GM12874 (cell line): ENCODE results near the gene TNKS1BP1.

Source experiments
- TF ChIP-seq, protein P1 (sequence below): IDR thresholded peaks from 2 replicates; pipeline ENCODE4 v1.5.1; 2011; ENCODE audit warnings: low read depth, mild to moderate bottlenecking, control low read depth, low read length, moderate library complexity; ENCODE audit not compliant: insufficient read depth

Gene TNKS1BP1

DNA sequence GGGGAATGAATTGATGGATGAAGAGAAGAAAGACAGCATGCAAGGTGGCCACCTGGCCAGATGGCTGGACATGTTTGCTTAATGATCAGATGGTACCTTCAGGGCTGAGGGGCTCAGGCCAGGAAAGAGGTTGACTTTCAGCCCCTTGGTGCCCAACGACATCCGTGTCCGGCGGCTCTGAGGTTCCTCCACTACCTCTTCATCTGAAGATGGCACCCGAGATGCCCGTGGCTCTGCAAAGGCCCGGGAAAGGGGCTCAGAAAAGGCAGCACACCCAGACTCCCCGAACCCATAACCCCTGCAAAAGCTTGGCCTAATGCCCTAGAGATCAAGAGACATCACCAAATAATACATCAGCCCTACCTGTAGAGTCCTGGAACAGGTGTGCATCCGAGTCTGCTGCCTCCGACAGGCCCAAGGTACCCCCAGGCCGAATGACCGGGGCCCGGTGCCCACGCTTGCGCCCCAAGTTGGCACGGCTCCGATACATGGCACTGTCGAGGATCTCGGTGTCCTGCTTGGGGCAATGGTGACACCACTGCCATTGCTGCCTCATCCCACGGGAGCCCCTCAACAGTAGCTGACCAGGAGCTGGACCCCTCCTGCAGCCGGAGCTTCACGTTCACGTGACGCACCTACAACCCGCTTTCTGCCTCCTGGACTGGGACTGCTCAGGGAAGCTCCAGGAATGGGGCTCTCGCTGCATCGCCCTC lies 22.9 kb downstream of the TNKS1BP1 start:
- TF ChIP-seq, protein P1, sequence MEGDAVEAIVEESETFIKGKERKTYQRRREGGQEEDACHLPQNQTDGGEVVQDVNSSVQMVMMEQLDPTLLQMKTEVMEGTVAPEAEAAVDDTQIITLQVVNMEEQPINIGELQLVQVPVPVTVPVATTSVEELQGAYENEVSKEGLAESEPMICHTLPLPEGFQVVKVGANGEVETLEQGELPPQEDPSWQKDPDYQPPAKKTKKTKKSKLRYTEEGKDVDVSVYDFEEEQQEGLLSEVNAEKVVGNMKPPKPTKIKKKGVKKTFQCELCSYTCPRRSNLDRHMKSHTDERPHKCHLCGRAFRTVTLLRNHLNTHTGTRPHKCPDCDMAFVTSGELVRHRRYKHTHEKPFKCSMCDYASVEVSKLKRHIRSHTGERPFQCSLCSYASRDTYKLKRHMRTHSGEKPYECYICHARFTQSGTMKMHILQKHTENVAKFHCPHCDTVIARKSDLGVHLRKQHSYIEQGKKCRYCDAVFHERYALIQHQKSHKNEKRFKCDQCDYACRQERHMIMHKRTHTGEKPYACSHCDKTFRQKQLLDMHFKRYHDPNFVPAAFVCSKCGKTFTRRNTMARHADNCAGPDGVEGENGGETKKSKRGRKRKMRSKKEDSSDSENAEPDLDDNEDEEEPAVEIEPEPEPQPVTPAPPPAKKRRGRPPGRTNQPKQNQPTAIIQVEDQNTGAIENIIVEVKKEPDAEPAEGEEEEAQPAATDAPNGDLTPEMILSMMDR, result no peak

DNA sequence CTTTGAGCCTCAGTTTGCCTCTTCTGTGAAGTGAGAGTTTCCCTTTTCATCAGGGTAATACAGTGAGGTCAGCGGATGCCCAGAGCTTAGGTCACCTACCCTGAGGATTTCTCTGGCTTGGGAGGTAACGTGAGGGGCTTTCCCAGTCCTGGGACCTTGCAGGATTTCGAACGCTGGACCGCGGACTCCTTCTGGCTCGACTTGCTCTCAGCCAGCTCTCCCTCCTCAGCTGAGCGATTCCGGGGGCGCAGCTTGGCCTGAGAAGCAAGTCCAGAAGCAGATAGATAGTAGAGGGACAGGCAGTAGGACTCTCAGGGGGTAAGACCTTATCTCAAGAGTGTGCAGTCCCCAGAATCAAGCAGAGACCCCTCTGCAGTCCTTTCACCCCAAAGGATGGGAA lies 24.0 kb downstream of the TNKS1BP1 start:
- TF ChIP-seq, protein P1, result no peak

DNA sequence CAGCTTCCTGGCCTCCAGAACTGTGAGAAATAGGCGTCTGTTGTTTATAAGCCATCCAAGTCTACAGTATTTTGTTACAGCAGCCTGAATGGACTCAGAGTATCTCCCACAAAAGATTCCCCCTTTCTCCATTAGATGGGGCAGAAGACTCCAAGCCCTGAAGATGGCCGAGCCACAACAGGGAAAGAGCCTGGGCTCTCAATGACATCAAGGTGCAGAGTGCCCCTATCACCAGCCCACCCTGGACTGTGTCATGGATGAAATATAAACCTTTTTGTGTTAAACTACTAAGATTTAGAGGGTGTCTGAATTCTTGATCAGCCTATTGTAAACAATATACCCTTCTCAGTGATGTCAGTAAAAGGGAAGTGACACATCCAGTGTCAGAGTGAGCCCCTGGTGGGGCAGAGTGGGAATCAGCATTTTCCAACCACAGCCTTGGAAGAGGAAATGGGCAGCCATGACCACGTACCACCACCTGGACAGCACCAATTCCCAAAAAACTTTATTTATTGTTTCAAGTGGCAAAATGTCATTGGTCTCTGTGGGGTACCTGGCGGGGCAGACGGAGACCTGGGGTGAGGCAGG lies 25.5 kb downstream of the TNKS1BP1 start:
- TF ChIP-seq, protein P1, result no peak

DNA sequence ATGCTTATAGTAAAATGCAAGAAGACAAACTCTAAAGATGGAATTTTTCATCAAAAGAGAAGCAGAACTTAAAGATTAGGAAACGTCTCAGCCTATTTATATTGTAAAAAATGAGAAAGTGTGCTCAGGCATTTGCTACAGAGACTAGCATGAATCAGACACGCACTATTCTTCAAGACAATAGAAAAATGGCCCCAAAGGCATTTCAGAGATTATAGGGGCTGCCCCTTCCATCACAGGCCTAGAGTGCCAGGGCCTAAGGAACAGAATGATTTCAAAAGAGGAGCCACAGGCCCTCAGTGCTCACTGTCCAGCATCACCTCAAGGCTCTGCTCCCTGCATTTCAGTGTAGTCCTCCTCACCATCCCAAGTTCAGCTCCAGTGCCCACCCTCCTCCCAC lies 27.5 kb downstream of the TNKS1BP1 start:
- TF ChIP-seq, protein P1, result no peak

DNA sequence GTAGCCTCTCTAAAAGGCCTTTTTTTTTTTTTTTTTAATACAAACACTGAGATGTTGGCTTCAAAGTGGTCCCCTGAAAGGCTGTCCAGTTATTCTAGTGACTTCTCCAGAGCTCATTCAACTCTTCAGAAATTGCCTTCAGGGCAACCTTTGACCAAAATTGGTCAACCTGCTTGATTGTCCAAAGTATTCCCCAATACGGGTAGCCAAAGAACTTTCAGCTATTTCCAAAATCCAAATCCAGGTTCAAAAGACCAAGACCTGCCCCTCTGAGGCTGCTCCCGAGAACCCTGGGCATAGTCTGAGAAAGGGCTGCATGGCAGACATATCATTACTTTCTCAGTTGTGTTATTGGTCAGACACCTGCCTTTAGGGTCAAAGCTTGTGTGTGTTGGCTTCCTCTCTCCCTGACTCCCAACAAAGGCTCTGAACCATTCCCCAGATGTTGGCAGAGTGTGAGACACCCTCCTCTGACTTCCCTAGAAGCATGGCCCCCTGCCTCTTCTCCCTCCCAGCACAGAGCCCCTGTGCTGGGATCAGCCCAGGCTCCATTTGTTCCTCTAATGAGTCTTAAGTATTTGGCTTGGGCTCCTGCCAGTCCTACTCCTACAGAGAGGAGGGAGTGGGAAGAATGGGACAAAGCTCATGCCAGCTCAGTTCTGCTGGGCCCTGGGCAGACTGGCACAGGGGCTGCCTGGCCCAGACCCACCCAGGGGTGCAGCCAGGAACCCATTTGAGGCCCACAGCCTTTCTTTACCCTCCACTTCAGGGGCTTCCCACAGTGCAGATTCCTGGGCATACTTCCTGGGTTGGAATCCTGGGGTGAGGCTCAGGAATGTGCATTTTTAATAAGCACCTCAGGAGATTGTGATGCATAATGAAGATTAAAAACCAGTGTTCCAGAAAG lies 30.3 kb downstream of the TNKS1BP1 start:
- TF ChIP-seq, protein P1, result no peak

DNA sequence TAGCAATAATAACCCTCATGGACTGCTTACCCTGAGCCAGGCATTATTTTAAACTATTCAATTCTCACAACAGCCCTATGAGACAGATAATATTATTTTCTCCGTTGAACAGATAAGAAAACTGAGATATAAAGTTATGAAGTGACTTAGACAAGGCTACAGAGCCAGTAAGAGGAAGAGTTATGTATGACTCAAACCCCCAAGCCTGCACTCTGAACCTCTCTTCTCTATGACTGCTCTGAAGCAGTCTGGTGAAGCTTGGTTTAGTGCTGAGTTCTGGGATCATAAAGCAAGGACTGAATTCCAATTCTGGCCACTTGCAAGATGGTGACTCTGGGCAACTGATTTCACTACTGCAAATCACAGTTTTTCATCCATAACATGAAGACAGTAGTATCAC lies 34.5 kb downstream of the TNKS1BP1 start:
- TF ChIP-seq, protein P1, result no peak
